Panc1 (cell line): ENCODE results near the gene PAPOLB. TPM values are rescaled to one million over a fixed set of nuclear protein-coding genes. Genes with fewer than 3 reads are reported as not detected.

Experiments
- ATAC-seq: fragments of 200-7000 bp; cut with Tn5 transposase; 2 replicates; pipeline ENCODE4 v1.9.1; 2020; ENCODE audit warnings: mild to moderate bottlenecking, moderate library complexity
- BruUV-seq: library from RNA; stranded (reverse); fragments of 400-500 nt; replicated peaks from 2 replicates; lab custom pipeline; 2021; lab: Mats Ljungman, UMichigan
- CTCF ChIA-PET: fragments of 300-600 bp; sonication (Branson Sonifier 250); formaldehyde crosslinking; loops from one replicate; lab custom pipeline; 2022; ENCODE audit warnings: antibody characterized with exemption; lab: Charles Lee
- POLR2A ChIA-PET: fragments of 300-600 bp; sonication (Branson Sonifier 250); formaldehyde crosslinking; loops from one replicate; lab custom pipeline; 2022; ENCODE audit warnings: antibody characterized with exemption; lab: Charles Lee
- DNase-seq: peaks from one replicate; pipeline ENCODE4 v3.0.0-alpha.2; 2010; ENCODE audit warnings: low read depth, low spot score
- H3K27ac ChIP-seq: 2 replicates; pipeline ENCODE4 v1.5.1; 2011; ENCODE audit warnings: mild to moderate bottlenecking, low read length, inconsistent platforms
- H3K27me3 ChIP-seq: fragments of 200-500 bp; sonication (Bioruptor generic); 2 replicates; pipeline ENCODE4 v1.6.0; 2014; ENCODE audit warnings: low read length, inconsistent platforms; ENCODE audit not compliant: control insufficient read depth, insufficient read depth
- H3K36me3 ChIP-seq: fragments of 200-500 bp; sonication (Bioruptor generic); 2 replicates; pipeline ENCODE4 v1.5.1; 2014; ENCODE audit warnings: inconsistent platforms, mild to moderate bottlenecking, low read length, moderate library complexity; ENCODE audit not compliant: control insufficient read depth, insufficient read depth
- H3K4me1 ChIP-seq: 2 replicates; pipeline ENCODE4 v1.5.1; 2011; ENCODE audit warnings: inconsistent platforms, mild to moderate bottlenecking, low read length, moderate library complexity; ENCODE audit not compliant: control insufficient read depth, insufficient read depth
- H3K4me3 ChIP-seq, 2 experiments: 2 replicates each; pipeline ENCODE4 v1.5.1; 2011 to 2012; ENCODE audit warnings: low read depth in 2 of 2, low read length in 2 of 2, mild to moderate bottlenecking in 2 of 2, inconsistent platforms in 1 of 2, moderate library complexity in 1 of 2
- H3K9me3 ChIP-seq: fragments of 200-500 bp; sonication (Bioruptor generic); 2 replicates; pipeline ENCODE4 v1.5.1; 2014; ENCODE audit warnings: low read depth, mild to moderate bottlenecking, inconsistent platforms, low read length, moderate library complexity; ENCODE audit not compliant: control insufficient read depth, insufficient read depth
- CTCF ChIP-seq: fragments of 450-650 bp; IDR thresholded peaks from 2 replicates; pipeline ENCODE4 v1.5.1; 2017; ENCODE audit warnings: mild to moderate bottlenecking
- POLR2AphosphoS5 ChIP-seq: IDR thresholded peaks from 2 replicates; pipeline ENCODE4 v1.6.1; 2012; ENCODE audit warnings: mild to moderate bottlenecking, low read depth, low read length, moderate library complexity
- REST ChIP-seq, 2 experiments: IDR thresholded peaks; 2 replicates each; pipeline ENCODE4 v1.6.1; 2011 to 2012; ENCODE audit warnings: low read depth in 2 of 2, control low read depth in 1 of 2, low read length in 1 of 2, mild to moderate bottlenecking in 1 of 2, moderate library complexity in 1 of 2; ENCODE audit not compliant: insufficient read depth in 1 of 2
- SIN3A ChIP-seq: IDR thresholded peaks from 2 replicates; pipeline ENCODE4 v1.6.1; 2012; ENCODE audit warnings: low read depth, mild to moderate bottlenecking, low read length, moderate library complexity, borderline replicate concordance; ENCODE audit not compliant: insufficient read depth
- TCF7L2 ChIP-seq: IDR thresholded peaks from 2 replicates; pipeline ENCODE4 v1.6.1; 2011; ENCODE audit warnings: mild to moderate bottlenecking, low read depth, low read length, inconsistent platforms
- in situ Hi-C: cut with HindIII; loops from 2 replicates; pipeline ENCODE4 v1.10.0; 2016; ENCODE audit warnings: low sequenced_read_pairs, low pct_unique_long_range_greater_than_20kb
- intact Hi-C: fragments of 100-400 bp; cut with micrococcal nuclease; formaldehyde crosslinking; loops from one replicate; pipeline ENCODE4 v1.10.0; 2022; ENCODE audit not compliant: unreplicated experiment
- total RNA-seq: library from RNA; stranded (reverse); gene quantifications from one replicate; pipeline ENCODE4 v1.2.1, GENCODE V29; 2021; ENCODE audit not compliant: unreplicated experiment

PAPOLB gene
- total RNA-seq, 1 experiment from 2014 or later = not detected

GRCh38 chr7:4825081-4825480 lies 36.7 kb downstream of the PAPOLB start:
- no peak overlapping the region for H3K4me3 ChIP-seq
- H3K27ac ChIP-seq = no peak overlapping the region
- no peaks in the 10 kb centered on the region for H3K4me1 ChIP-seq
- in situ Hi-C loops = no loop called here
- H3K9me3 ChIP-seq = no peaks in the 10 kb centered on the region
- intact Hi-C loops = loop anchor here (5.0 kb wide), 1 partner anchor 263 kb away; no protein-coding TSS in a partner anchor
- TF ChIP-seq REST (IDR thresholded peaks at IDR 0.05; ENCODE audit: insufficient read depth in 1 of 2, low read depth in 2 of 2, low read length in 1 of 2) (no peak), TCF7L2 (no peak), POLR2AphosphoS5 (no peak)
- H3K27me3 ChIP-seq = no peaks in the 10 kb centered on the region
- ChIA-PET POLR2A (no interaction called here), CTCF (no interaction called here)
- no peaks in the 10 kb centered on the region for H3K36me3 ChIP-seq
- no peak for ATAC-seq
- BruUV-seq = no TSS peak
- DNase-seq = no peak

DNA sequence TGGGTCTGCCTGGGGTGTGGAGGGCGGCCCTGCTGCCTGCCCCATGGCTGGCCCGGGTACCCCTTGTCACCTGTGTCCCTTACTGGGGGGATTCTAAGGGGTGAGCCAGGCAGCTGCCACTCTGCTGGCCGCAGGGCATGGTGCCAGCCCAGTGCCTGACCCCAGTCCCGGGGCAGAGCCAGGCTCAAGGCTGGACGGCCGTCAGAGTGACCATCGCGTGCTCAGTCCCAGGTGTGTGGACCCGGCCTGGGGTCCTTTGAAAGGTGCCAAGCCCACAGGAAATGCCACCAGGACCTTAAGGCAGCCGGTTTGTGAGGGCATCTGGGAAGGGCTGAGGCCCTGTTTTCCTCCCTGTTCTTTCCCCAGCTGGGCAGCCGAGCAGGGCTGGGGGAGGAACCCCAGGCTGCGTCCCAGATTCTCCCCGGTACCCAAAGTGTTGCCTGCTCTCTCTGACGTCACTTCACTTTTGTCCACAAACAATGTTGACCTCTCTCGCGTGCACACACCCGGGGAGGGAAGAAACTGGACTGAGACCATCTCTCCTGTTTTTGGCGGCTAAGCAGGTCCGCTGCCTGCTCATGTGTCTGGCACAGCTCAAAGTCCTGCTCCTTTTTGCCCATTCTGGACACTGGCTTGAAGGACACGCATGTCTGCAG lies 37.6 kb downstream of the PAPOLB start:
- DNase-seq = no peak

More for the DNA sequence above, 37.6 kb downstream of the PAPOLB start:
- BruUV-seq = no TSS peak
- in situ Hi-C loops = no loop called here
- Histone ChIP-seq H3K27ac (no peak overlapping the region), H3K4me3 (no peak overlapping the region), H3K36me3 (no peaks in the 10 kb centered on the region), H3K27me3 (no peaks in the 10 kb centered on the region), H3K9me3 (no peaks in the 10 kb centered on the region), H3K4me1 (no peaks in the 10 kb centered on the region)
- intact Hi-C loops = no loop called here
- CTCF ChIA-PET = interaction anchor here (0.5 kb wide), 1 partner anchor 8 kb away, joined by 8 read pairs; no protein-coding TSS in a partner anchor
- ATAC-seq = no peak
- TF ChIP-seq POLR2AphosphoS5 (no peak), CTCF (no peak), SIN3A (no peak), TCF7L2 (no peak), REST (IDR thresholded peaks at IDR 0.05; ENCODE audit: insufficient read depth in 1 of 2, low read depth in 2 of 2, low read length in 1 of 2) (no peak)
- POLR2A ChIA-PET = no interaction called here
